GM21360 (cell line): ENCODE data around the gene PAPPA.

Experiments
- ATAC-seq: cut with Tn5 transposase; IDR thresholded peaks from one replicate; pipeline ENCODE4 v1.9.1; 2021; ENCODE audit warnings: mild to moderate bottlenecking, moderate library complexity; ENCODE audit not compliant: unreplicated experiment

Gene PAPPA

DNA sequence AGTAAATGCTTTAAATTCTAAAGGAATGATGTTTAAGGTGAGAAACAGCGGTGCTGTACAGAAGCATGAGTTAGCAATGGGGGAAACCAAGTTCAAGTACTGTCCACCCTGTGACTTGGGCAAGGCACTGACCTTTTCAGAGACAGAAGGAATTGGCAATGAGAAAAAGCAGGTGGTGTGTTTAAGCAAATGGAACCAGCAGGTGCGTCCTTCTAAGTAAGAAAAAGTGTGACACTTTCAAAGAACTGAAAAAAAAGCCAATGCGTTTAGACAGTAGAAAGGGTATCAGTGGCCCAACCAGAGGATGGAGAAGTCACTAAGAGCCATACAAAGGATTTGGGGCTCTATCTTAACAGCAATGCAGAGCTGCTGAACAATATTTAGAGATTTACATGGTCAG is 250.6 kb downstream of the PAPPA start:
- no peak for ATAC-seq

DNA sequence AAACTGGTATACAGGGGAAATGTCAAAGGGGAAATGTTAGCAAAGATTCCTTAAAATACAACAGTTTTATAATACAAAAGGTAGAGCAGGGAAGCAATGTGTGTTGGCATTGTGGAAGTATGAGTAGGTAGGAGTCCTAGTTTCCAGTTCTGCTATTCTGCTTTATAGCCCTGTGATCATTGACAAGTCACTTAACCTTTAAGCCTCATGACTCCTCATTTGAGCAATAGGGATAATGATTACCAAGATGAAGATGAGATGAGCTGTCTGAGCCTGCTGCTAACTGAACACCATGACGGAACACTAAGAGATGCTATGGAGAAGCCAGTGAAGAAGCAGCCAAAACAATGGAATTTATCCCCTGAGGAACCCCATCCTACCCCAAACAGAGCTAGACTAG is 251.7 kb downstream of the PAPPA start:
- no peak for ATAC-seq

DNA sequence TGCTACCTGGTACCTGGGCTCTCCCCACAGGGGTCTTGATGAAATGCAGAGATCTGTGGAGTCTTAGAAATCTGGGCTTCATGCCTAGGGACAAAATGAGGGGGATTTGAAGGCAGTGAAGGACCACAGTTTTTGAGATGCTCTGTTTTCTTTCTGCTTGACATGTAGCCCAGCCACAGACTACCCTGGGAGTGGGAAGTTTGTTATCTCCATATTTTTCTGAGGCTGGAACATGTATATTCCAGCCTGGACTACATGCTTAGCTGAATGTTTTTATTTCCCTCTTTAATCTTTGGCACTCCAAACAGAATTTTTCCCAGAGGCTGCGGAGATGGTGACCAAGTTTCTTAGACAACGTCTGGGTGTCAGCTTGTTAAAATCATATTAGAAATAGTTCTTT is 252.9 kb downstream of the PAPPA start:
- ATAC-seq, result no peak

DNA sequence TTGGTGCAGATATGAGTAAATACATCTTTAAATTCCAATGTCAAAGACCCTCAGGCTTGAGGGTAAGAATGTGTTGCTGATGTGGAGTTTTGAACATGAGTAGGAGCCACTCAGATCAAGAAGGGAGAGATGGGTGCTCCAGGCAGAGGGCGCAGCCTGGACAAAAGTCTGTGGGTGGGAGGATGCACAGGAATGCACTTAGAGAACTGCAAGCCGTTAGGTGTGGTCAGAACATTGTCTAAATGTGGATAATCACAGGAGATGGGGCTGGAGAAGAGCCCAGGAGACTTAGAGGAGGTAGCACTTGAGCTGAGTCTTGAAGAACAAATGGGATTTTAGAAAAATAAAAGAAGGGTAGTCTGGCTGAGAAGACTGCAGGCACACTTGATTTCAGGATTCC is 255.5 kb downstream of the PAPPA start:
- no peak for ATAC-seq

DNA sequence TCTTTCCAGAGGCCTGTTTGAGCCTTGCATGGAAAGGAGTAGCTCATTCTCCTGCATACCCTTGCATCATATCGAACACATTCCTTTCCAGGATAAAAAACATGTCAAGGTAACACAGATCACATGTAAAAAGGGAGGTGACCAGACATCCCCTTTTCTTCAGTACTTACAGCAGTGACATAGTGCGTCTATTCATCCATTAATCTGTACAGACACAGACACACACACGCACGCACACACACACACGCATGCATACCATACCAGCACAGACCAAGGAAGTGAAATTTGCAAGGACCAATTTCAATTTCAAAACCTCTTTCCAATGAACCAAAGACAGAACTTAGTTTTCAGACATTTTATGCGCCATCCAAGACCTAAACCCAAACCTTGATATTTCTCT is 256.0 kb downstream of the PAPPA start:
- ATAC-seq, result no peak

DNA sequence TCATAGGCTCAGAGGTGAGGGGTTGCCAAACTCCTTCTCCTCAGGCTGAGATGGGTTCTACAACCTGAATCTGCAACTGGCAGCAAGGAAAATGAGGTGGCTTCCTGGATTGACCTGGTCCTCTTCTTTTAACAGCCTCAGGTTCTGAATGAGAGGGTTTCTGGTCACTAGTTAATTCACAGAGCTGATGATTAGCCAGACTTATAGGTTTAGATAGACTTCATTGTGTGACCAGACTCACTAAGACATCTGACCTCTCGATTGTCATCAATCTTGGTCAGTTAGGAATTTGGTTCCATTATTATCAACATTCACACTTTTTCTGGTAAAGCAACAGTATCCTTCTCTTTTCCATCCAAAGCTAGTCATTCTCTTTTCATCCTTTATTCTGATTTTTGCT is 257.9 kb downstream of the PAPPA start:
- no peak for ATAC-seq

DNA sequence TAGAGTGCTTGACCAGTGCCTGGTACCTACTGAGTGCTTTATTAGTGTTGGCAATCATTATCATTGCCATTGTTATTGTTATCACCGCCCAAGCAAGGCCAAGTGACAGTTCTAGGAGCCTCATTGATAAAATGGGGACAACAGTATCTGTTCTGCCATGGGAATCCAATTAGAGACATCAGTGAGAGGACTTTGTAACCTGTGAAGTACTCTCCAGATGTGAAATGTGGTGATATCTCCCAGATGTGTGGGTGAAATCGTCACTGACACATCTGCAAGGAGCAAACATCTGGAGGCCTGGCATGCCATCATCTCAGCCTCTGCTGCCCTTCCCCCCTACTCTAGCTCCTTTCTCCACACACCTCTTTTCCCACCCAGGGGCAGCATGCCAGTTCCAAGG is 260.8 kb downstream of the PAPPA start:
- no peak for ATAC-seq

DNA sequence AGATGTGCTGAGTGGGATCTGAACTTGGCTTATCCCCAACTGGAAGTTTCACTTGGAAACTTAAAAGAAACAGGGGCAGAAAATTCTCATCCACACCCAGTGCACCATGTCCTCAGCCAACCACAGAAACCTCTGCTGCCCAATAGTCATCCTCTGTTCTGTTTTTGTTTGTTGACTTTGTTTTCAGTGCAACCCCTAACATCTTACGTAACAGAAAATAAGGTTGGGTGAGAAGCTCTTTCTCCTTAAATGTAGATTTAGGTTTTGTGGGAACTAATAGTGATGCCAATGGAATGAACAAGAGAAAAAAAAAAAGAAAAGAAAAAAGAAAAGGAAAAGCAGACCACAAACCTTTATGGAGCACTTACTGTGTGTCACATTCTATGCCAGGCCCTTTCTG is 262.8 kb downstream of the PAPPA start:
- ATAC-seq, result no peak

DNA sequence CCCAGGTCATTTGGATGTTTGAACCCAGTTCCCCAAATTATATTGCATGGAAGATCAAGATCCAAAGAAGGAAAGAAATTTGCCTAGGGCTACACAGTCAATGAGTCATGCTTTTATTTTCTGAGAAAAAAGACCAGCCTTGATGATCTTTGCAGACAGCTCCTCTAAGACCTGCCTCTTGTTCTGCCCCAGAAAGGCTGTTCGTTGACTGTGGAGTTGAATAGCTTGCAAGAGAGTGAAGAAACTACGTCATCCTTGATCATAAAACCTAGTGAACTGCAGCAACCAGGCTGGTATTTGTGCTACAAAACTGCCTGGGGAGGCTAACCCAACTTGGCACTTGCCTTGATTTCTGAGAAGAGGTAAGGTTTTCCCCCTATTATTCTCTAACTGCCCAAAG is 263.9 kb downstream of the PAPPA start:
- no peak for ATAC-seq

DNA sequence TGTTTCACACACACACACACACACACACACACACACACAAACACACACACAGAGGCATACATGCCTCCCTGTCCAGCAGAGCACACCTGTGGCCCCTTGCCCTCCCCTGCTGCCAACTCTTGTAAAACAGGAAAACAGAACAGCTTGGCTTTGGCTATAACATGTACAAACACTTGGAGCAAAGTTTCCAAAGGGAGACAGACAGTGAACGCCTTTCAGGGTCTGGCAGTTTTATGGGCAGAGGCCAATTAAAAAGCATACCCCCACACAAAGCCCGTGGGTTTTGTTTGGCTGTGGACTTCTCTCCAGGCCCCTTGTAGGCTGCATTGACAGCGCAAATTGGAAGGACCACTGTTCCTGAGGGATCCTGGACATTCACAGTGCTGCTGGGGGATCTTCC is 265.6 kb downstream of the PAPPA start:
- no peak for ATAC-seq

DNA sequence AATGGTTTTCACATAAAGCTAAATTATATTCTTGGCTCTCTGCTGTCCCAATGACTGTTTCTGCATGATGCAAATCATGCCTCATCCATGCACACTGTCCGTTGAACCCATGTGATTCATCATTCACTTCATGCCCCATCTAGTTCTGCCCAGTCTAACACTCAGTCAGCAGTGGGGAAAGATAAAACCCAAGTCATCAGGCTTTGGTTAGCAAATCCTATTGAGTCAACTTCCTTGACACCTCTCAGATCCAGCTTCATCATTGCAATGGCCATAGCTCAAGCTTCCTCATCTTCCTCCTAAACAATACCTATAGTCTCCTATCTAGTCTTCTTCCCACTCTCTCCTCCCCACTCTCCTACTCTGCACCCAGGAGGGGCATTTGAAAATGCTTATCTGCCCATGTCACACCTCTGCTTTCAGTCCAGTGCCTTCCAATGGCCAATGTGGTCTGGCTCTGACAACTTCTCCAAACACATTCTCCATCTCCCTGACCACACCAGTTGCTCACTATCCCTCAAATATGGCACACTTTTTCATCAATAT is 267.5 kb downstream of the PAPPA start:
- no peak for ATAC-seq

DNA sequence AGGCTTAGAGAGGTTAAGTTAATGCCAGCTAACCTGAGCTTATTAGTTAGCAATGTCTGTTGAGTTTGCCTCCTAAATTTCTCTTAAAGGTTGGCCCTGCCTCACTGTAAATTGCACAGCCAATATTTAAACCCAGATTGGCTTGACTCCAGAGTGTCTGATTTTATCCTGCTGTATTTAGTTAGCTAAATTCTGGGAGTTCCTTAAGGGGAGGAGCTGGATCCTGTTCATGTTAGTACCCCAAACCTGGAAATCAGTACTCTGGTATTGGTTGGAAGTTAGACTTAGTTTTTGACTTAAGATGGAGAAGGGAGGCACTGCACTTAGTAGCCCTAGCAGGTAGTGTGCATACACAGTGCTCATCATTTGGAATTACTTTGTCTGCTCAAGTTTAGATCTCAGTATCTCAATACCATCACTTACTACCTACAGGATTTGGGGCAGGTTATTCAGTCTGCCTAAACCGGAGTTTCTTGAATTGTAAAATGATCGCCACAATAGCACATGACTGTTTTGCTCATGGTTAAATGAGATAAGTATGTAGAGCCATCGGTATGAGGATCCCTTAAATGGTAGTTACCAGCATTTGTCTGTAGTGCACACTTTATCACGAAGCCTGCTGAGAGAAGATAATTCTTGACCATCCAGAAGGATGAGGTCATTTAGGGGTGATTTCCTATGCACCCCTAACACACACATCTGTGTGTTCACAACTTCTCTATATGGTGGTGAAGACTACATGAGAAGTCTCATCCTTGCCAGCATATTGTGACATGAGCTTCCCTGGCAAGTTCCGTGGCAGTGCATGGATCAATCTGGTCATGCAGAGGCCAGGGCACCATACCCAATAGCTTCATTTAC is 268.8 kb downstream of the PAPPA start:
- no peak for ATAC-seq

DNA sequence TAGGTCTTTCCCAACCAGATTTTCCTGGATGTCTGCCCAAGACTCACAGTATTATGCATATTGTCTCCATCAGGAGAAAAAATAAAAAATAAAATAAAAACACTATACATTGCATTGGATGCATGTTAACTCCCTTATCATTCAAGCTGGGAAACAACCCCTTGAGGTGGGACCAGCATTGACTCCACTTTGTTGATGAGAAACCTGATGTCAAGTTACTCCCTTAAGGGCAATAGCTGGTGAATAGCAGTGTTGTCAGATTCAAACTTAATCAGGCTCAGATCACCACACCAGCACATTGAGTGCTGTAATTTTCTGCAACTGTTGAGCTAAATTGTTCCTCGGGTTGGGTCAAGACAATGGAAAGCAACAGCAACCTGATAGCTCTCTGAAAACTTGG is 269.6 kb downstream of the PAPPA start:
- no peak for ATAC-seq

DNA sequence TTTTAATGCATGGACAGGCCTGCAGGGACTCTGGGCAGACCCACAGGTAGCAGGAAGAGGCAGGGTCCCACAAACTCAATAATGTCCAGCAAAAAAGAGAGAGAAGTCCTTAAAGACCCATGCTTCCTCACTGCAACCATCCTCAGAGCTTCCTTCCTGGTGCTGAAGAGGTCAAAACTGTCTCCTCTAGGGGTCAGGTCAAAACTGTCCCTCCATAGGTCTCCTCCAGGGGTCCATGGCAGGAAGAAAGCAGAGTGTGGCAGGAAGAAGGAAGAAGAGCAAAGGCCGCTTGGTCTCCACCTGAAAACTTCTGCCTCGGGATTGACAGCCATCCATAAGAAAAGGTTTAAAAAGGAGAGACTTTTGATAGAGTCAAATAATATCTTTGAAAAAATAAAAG is 271.7 kb downstream of the PAPPA start:
- no peak for ATAC-seq

DNA sequence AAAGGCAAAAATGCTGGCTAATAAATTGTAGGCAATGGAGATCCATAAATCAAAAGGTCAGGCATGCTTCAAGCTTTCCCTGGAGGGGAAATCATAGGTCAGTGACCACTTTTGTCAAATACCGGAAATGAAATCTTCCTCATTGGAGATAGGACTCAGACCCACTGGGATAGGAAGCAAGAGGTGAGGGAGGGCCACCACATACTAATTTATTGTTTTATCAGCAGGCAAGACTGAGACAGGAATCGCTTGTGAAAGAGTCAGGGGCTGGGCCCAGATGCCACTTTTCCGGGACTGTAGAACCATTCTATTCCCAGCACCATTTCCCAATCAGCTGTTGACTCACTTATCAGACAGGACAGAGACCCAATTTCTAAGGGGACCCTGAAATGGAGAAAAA is 277.3 kb downstream of the PAPPA start:
- no peak for ATAC-seq

DNA sequence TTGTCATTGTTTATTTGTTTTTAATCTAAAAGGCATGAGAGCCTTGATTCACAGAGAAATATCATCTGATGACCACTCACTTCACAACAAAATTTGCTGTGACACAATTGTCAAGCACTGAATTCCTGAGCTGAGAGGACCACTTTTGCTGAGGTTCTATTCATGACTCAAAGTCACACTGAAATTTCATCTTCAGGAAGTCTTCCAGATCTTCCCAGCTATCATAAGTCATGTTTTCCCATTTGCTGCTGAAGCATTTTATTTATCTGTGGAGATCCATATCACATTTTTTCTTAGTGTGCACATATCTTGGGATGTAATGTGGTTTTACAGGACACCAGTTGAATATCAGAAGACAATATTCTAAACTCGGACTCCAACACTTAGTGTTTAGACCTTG is 278.5 kb downstream of the PAPPA start:
- no peak for ATAC-seq

DNA sequence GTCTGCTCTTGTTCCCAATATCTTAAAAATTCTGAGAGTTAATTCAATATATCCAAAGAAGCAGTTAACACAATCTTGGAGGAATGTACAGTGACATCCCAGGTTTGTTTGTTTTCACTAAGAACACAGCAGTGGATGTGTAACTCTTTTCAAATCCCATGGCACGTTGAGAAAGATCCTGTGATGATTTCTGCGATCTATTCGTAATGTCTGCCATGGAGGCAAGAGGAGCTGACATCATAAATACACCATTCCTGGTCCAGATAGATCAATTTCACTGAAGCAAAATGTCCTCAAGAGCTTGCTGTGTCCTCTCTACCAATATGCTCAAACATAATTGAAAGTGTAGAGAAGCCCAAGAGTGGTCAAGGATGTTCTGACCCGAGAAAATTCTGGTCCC is 280.7 kb downstream of the PAPPA start:
- no peak for ATAC-seq

DNA sequence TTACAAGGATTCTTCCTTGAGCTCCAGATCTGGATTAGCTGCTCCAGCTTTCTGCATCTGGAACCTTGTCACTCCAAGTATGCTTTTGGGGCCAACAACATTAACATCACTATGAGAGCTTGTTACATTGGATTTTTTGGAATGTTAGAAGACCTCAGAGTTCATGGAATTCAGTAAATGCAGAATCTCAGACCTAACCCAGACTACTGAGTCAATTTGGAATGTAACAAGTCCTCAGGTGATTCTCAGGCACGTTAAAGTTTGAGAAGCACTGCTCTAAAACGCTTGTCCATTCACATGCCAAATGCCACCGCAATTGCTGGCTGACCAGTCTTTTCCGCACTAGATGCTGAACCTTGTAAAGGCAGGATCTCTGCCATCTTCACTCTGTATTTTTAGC is 282.1 kb downstream of the PAPPA start:
- ATAC-seq, result no peak

DNA sequence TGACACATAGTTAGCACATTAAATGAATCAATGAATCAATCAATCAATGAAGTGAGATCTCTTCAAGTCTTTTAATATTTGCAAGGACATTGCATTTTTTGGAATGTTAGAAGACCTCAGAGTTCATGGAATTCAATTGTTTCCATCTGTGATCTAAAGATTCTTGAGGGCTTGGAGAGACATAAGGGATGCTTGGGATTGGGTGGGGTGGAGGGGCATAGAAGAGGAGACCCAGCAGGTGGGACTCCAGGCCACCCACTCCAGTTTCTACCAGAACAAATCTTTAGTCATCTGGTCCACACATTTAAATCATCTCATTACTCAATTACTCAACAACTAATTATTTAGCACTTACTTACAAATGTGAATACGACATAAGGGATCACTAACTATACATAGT is 282.5 kb downstream of the PAPPA start:
- ATAC-seq, result no peak

DNA sequence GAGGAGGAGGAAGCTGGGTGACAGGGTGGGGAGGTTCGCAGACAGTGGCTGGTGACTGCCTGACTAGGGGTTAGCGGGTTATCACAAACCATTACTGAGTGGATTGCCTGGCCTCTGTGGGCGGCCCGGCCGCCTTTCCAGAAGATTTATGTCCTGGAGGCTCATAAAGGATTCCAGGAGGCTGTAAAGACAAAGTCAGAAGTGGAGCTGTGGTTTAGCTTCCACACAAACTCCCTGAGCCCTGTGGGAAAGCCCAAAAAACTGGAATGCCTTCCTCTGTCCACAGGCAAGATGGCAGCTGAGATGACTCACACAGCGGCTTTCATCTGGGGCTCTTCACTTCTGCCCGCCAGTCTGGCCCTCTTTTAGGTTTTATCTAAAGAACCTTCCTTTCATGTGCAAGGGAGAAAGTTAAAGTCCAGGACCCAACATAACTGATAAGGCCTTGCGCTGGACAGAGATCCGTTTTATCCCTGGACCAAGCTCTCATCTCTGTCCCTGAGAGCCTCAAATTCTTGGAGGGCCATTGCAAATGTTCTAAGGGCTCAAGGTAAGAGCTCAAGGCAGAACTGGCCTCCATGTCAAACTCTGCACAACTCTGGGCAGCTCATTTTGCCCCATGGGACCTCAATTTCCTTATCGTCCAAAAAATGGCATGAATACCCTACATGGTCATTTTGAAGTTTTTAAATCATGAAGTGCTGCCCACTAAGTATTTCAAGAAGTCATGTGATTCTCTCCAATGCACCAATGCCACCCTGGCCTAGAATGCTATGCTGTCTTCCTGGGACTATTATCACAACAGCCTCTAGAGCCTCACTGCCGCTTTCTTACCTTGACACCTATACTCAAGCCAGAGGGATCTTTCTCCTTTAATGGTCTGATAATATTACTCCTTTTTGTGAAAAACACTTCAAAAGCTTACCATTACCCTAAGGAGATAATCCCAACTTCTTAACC is 284.1 kb downstream of the PAPPA start:
- no peak for ATAC-seq

DNA sequence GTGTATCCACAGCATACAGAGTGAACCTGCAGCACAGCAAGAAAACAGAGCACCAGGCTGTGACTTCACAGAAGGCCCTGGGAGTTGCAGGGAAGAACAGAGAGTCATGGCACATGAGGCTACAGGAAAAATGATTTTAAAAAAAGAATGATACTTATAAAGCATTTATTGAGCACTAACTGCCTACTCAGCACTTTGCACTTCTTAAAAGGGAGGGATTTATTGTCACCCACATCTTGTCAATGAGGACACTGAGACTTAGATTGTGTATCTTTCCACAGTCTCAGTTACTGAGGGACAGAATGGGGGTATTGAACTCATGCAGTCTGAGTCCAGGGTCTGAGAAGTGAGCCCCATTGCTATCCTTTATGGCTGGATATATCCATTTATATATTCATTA is 288.9 kb downstream of the PAPPA start:
- no peak for ATAC-seq

DNA sequence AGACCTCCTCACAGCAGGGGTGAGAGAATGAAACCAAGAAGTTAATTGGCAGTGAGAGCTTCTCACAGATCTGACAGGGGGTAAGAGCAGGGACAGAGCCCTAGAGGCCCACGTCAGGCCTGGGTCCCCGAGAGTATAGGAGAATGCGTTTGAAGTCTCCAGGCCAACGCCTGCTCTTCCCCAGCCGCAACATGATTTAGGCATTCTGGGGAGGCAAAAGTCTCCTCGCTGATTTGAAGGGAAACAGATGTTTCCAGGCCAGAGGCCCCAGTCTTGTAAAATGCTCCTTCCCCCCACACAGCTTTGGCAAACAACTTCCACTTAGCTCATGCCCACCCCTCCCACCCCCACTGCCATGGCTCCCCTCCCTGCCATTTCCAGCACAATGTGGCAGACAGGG is 294.3 kb downstream of the PAPPA start:
- ATAC-seq, result no peak
